CD4-positive, alpha-beta T cell treated with Interleukin-6 at 100 ng/mL for 8 hours (primary cell): ENCODE data around the gene PSMD7.

ENCODE experiments used
- DNase-seq: peaks from one replicate; pipeline ENCODE4 v3.0.0-alpha.2; 2020; ENCODE audit warnings: mixed read lengths, low spot score

PSMD7 gene

GRCh38 chr16:74296432-74297144 lies at the start of gene PSMD7:
Gene PSMD7 (plus strand): TSS chr16:74296814. CDS start chr16:74296915, 101 bp downstream.
- DNase-seq = peak; percentile 83

GRCh38 chr16:74249254-74249653 lies 47.4 kb upstream of the PSMD7 start:
- no peak for DNase-seq

- DNase-seq = no peak
Observed at GRCh38 chr16:74249846-74250245, 46.8 kb upstream of the PSMD7 start.

GRCh38 chr16:74252329-74252728 lies 44.3 kb upstream of the PSMD7 start:
- DNase-seq = no peak

- DNase-seq = no peak
Observed at GRCh38 chr16:74253161-74253938, 43.3 kb upstream of the PSMD7 start.

GRCh38 chr16:74257061-74257460 lies 39.6 kb upstream of the PSMD7 start:
- no peak for DNase-seq

- no peak for DNase-seq
Observed at GRCh38 chr16:74261068-74261467, 35.5 kb upstream of the PSMD7 start.

- DNase-seq = no peak
Observed at GRCh38 chr16:74264811-74265210, 31.8 kb upstream of the PSMD7 start.

GRCh38 chr16:74268372-74268782 lies 28.2 kb upstream of the PSMD7 start:
- DNase-seq = no peak

GRCh38 chr16:74271872-74272271 lies 24.7 kb upstream of the PSMD7 start:
- no peak for DNase-seq

GRCh38 chr16:74275031-74275636 lies 21.5 kb upstream of the PSMD7 start:
- no peak for DNase-seq

- no peak for DNase-seq
Observed at GRCh38 chr16:74275711-74276110, 20.9 kb upstream of the PSMD7 start.

GRCh38 chr16:74277974-74278373 lies 18.6 kb upstream of the PSMD7 start:
- DNase-seq = no peak

GRCh38 chr16:74279266-74279665 lies 17.3 kb upstream of the PSMD7 start:
- DNase-seq = no peak

GRCh38 chr16:74279805-74280204 lies 16.8 kb upstream of the PSMD7 start:
- DNase-seq = no peak

GRCh38 chr16:74280448-74280847 lies 16.2 kb upstream of the PSMD7 start:
- no peak for DNase-seq

GRCh38 chr16:74281300-74281699 lies 15.3 kb upstream of the PSMD7 start:
- DNase-seq = no peak

- DNase-seq = no peak
Observed at GRCh38 chr16:74283716-74284115, 12.9 kb upstream of the PSMD7 start.

- no peak for DNase-seq
Observed at GRCh38 chr16:74288065-74288464, 8.5 kb upstream of the PSMD7 start.

- no peak for DNase-seq
Observed at GRCh38 chr16:74290356-74290755, 6.3 kb upstream of the PSMD7 start.

- no peak for DNase-seq
Observed at GRCh38 chr16:74291176-74291575, 5.4 kb upstream of the PSMD7 start.

GRCh38 chr16:74291577-74292208 lies 4.9 kb upstream of the PSMD7 start:
- no peak for DNase-seq

- no peak for DNase-seq
Observed at GRCh38 chr16:74296104-74296431, 546 bp upstream of the PSMD7 start.
